Liver (tissue), 9 donors: ENCODE results near the gene ARMC2. TPM values are rescaled to one million over a fixed set of nuclear protein-coding genes. Genes with fewer than 3 reads are reported as not detected.

ENCODE experiments used
- DNase-seq: peaks from one replicate; pipeline ENCODE4 v3.0.0-alpha.2; 2017; ENCODE audit warnings: low spot score
- H3K27ac ChIP-seq, 2 donors: one replicate each; pipeline ENCODE4 v1.7.0; 2013; ENCODE audit warnings: inconsistent platforms in 2 of 2, low read length in 2 of 2, control low read depth in 1 of 2, low read depth in 1 of 2, mild to moderate bottlenecking in 1 of 2
- H3K27me3 ChIP-seq, 4 donors: one replicate each; pipeline versions ENCODE4 v1.6.1 to v1.7.0; 2013; ENCODE audit warnings: low read length in 3 of 4, inconsistent platforms in 1 of 4, mild to moderate bottlenecking in 1 of 4, moderate library complexity in 1 of 4; ENCODE audit not compliant: control insufficient read depth in 4 of 4, insufficient read depth in 4 of 4
- H3K36me3 ChIP-seq, 4 donors: one replicate each; pipeline versions ENCODE4 v1.6.1 to v1.7.0; 2013; ENCODE audit warnings: low read length in 3 of 4, mild to moderate bottlenecking in 3 of 4, low read depth in 1 of 4, moderate library complexity in 1 of 4; ENCODE audit not compliant: control insufficient read depth in 4 of 4, insufficient read depth in 3 of 4
- H3K4me1 ChIP-seq, 4 donors: one replicate each; pipeline versions ENCODE4 v1.6.1 to v1.7.0; 2013; ENCODE audit warnings: low read length in 3 of 4, mild to moderate bottlenecking in 3 of 4, moderate library complexity in 1 of 4; ENCODE audit not compliant: control insufficient read depth in 4 of 4, insufficient read depth in 4 of 4
- H3K4me3 ChIP-seq, 3 donors: one replicate each; pipeline versions ENCODE4 v1.6.1 to v1.7.0; 2013; ENCODE audit warnings: low read length in 3 of 3, control low read depth in 1 of 3, low read depth in 1 of 3, mild to moderate bottlenecking in 1 of 3
- H3K9ac ChIP-seq, 2 donors: one replicate each; pipeline ENCODE4 v1.7.0; 2013; ENCODE audit warnings: low read length in 2 of 2, mild to moderate bottlenecking in 2 of 2, moderate library complexity in 2 of 2, control low read depth in 1 of 2, low read depth in 1 of 2
- H3K9me3 ChIP-seq, 4 donors: one replicate each; pipeline versions ENCODE4 v1.6.1 to v1.7.0; 2013; ENCODE audit warnings: low read length in 3 of 4; ENCODE audit not compliant: control insufficient read depth in 4 of 4
- EGR1 ChIP-seq, 2 donors: IDR thresholded peaks; 2 replicates each; pipeline ENCODE4 v1.6.1; 2016 to 2018; ENCODE audit warnings: antibody characterized with exemption in 2 of 2, low read depth in 2 of 2
- FOXA2 ChIP-seq: IDR thresholded peaks from 2 replicates; pipeline ENCODE4 v1.6.1; 2016; ENCODE audit warnings: antibody characterized with exemption
- GABPA ChIP-seq, 2 donors: IDR thresholded peaks in 1 of 2; conservative IDR thresholded peaks in 1 of 2; 2 replicates each; pipeline ENCODE4 v1.6.1; 2016; ENCODE audit warnings: antibody characterized with exemption in 2 of 2, mild to moderate bottlenecking in 1 of 2, moderate library complexity in 1 of 2
- HNF4A ChIP-seq, 2 donors: conservative IDR thresholded peaks; 2 replicates each; pipeline ENCODE4 v1.6.1; 2016; ENCODE audit warnings: antibody characterized with exemption in 2 of 2, mild to moderate bottlenecking in 2 of 2
- HNF4G ChIP-seq: IDR thresholded peaks from 2 replicates; pipeline ENCODE4 v1.6.1; 2016; ENCODE audit warnings: antibody characterized with exemption
- JUND ChIP-seq, 2 donors: IDR thresholded peaks; 2 replicates each; pipeline ENCODE4 v1.6.1; 2016; ENCODE audit warnings: antibody characterized with exemption in 2 of 2
- NR2F2 ChIP-seq: IDR thresholded peaks from 2 replicates; pipeline ENCODE4 v1.6.1; 2016; ENCODE audit warnings: antibody characterized with exemption
- RAD21 ChIP-seq, 2 donors: IDR thresholded peaks; 2 replicates each; pipeline ENCODE4 v1.6.1; 2016; ENCODE audit warnings: antibody characterized with exemption in 2 of 2, mild to moderate bottlenecking in 2 of 2
- RXRA ChIP-seq, 2 donors: IDR thresholded peaks; 2 replicates each; pipeline ENCODE4 v1.6.1; 2017 to 2018; ENCODE audit warnings: antibody characterized with exemption in 2 of 2, mild to moderate bottlenecking in 1 of 2
- TAF1 ChIP-seq: conservative IDR thresholded peaks from 2 replicates; pipeline ENCODE4 v1.6.1; 2016; ENCODE audit warnings: antibody characterized with exemption, mild to moderate bottlenecking
- YY1 ChIP-seq: IDR thresholded peaks from 2 replicates; pipeline ENCODE4 v1.6.1; 2016; ENCODE audit warnings: antibody characterized with exemption, mild to moderate bottlenecking
- WGBS: extraction: QIAGEN DNeasy Blood & Tissue Kit; methylation state at CpG from one replicate; pipeline ENCODE4 v1.1.7; 2013; 5-methylcytosine and 5-hydroxymethylcytosine counted together
- polyA plus RNA-seq, 2 donors: library from polyadenylated mRNA; stranded (reverse) in 1 of 2; unstranded in 1 of 2; fragments of 200-250 nt in 1 of 2; fragments of >200 nt in 1 of 2; fragmentation: Nextera tagmentation in 1 of 2; extraction: Ambion mirVana in 1 of 2; gene quantifications; one replicate each; pipeline versions ENCODE4 v1.2.1 to v1.2.3, GENCODE V29; 2013 to 2015
- total RNA-seq, 2 donors: library from RNA; depleted of rRNA; stranded (reverse); fragments of >200 nt; gene quantifications; one replicate each; pipeline ENCODE4 v1.2.3, GENCODE V29; 2014
- TF ChIP-seq, protein P1 (sequence below): IDR thresholded peaks from 2 replicates; pipeline ENCODE4 v1.6.1; 2016; ENCODE audit warnings: antibody characterized with exemption
- TF ChIP-seq, protein P2 (sequence below): IDR thresholded peaks from 2 replicates; pipeline ENCODE4 v1.6.1; 2016; ENCODE audit warnings: antibody characterized with exemption
- TF ChIP-seq, protein P3 (sequence below): IDR thresholded peaks from 2 replicates; pipeline ENCODE4 v1.6.1; 2016; ENCODE audit warnings: antibody characterized with exemption, mild to moderate bottlenecking
- TF ChIP-seq, protein P4 (sequence below): IDR thresholded peaks from 2 replicates; pipeline ENCODE4 v1.6.1; 2016; ENCODE audit warnings: antibody characterized with exemption
- donor health status: healthy.
- donor health status: healthy.
- donor health status: healthy.
- donor health status: healthy.
- donor health status: healthy.

The ARMC2 gene
- total and polyA plus RNA-seq, 4 donors = 0.24 to 1.5 (median 0.73) TPM

DNA sequence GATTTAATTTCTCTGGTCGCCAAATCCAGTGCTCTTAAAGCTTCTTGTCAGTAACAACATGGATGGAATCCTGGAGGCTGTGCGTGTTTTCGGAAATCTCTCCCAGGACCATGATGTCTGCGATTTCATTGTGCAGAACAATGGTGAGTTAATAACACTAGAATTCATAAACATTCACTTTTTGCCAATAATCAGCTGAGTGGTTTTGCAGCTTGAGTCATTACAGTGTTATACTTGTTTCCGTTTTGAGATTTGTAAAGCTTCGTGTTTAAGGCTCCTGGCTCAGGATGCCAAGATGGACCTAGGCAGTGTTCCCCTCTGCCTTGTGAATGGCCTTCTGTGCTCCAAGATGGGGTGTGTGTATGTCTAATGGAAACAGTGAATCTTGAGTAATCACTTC, 113.8 kb downstream of the ARMC2 start:
- Histone ChIP-seq H3K9ac (no peak overlapping the region), H3K27ac (no peak overlapping the region), H3K9me3 (no peaks in the 10 kb centered on the region), H3K4me1 (no peaks in the 10 kb centered on the region), H3K27me3 (no peaks in the 10 kb centered on the region), H3K36me3 (no peaks in the 10 kb centered on the region), H3K4me3 (no peak overlapping the region)
- no peak for DNase-seq
- TF ChIP-seq NR2F2 = no peak
- no peak for TF ChIP-seq GABPA (IDR thresholded peaks at IDR 0.05 in 1 of 2, conservative IDR thresholded peaks at IDR 0.05 in 1 of 2)
- TF ChIP-seq EGR1 (IDR thresholded peaks at IDR 0.05; ENCODE audit: low read depth in 2 of 2) = no peak
- no peak for TF ChIP-seq RAD21 (IDR thresholded peaks at IDR 0.05)
- no peak for TF ChIP-seq RXRA (IDR thresholded peaks at IDR 0.05)
- TF ChIP-seq HNF4G = no peak
- no peak for TF ChIP-seq JUND (IDR thresholded peaks at IDR 0.05)
- TF ChIP-seq HNF4A (conservative IDR thresholded peaks at IDR 0.05) = no peak
- TF ChIP-seq, protein P1, sequence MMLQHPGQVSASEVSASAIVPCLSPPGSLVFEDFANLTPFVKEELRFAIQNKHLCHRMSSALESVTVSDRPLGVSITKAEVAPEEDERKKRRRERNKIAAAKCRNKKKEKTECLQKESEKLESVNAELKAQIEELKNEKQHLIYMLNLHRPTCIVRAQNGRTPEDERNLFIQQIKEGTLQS = no peak
- TF ChIP-seq, protein P2, sequence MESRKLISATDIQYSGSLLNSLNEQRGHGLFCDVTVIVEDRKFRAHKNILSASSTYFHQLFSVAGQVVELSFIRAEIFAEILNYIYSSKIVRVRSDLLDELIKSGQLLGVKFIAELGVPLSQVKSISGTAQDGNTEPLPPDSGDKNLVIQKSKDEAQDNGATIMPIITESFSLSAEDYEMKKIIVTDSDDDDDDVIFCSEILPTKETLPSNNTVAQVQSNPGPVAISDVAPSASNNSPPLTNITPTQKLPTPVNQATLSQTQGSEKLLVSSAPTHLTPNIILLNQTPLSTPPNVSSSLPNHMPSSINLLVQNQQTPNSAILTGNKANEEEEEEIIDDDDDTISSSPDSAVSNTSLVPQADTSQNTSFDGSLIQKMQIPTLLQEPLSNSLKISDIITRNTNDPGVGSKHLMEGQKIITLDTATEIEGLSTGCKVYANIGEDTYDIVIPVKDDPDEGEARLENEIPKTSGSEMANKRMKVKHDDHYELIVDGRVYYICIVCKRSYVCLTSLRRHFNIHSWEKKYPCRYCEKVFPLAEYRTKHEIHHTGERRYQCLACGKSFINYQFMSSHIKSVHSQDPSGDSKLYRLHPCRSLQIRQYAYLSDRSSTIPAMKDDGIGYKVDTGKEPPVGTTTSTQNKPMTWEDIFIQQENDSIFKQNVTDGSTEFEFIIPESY = no peak
- TF ChIP-seq, protein P3, sequence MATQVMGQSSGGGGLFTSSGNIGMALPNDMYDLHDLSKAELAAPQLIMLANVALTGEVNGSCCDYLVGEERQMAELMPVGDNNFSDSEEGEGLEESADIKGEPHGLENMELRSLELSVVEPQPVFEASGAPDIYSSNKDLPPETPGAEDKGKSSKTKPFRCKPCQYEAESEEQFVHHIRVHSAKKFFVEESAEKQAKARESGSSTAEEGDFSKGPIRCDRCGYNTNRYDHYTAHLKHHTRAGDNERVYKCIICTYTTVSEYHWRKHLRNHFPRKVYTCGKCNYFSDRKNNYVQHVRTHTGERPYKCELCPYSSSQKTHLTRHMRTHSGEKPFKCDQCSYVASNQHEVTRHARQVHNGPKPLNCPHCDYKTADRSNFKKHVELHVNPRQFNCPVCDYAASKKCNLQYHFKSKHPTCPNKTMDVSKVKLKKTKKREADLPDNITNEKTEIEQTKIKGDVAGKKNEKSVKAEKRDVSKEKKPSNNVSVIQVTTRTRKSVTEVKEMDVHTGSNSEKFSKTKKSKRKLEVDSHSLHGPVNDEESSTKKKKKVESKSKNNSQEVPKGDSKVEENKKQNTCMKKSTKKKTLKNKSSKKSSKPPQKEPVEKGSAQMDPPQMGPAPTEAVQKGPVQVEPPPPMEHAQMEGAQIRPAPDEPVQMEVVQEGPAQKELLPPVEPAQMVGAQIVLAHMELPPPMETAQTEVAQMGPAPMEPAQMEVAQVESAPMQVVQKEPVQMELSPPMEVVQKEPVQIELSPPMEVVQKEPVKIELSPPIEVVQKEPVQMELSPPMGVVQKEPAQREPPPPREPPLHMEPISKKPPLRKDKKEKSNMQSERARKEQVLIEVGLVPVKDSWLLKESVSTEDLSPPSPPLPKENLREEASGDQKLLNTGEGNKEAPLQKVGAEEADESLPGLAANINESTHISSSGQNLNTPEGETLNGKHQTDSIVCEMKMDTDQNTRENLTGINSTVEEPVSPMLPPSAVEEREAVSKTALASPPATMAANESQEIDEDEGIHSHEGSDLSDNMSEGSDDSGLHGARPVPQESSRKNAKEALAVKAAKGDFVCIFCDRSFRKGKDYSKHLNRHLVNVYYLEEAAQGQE = no peak
- no peak for TF ChIP-seq FOXA2
- no peak for TF ChIP-seq TAF1
- TF ChIP-seq YY1 = no peak
- WGBS = 92% methylated on average over 6 of the region's 6 CpGs

DNA sequence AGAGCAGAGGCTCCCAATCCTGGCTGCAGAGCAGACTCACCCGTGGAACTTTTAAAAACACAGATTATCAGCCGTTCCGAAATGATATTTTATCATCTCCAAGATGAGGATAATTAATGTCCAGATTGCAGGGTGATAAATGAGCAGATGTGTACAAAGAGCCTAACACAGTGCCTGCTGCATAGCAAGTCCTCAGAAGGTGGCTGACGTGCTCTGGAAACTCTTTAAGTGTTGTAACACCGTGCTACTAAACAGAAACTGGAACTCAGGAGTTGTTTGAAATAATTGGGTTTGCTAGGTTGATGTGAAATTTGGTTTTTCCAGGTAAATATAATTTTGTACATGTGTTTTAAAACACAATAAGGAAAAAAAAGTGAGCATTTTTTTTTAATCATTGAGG, 118.0 kb downstream of the ARMC2 start:
- no peak overlapping the region for H3K9ac ChIP-seq
- H3K9me3 ChIP-seq = no peaks in the 10 kb centered on the region
- peaks cover 0 to 3% (median under 1%) of the 10 kb centered on the region in 4 donors for H3K4me1 ChIP-seq
- TF ChIP-seq, protein P1 = no peak
- TF ChIP-seq, protein P4, sequence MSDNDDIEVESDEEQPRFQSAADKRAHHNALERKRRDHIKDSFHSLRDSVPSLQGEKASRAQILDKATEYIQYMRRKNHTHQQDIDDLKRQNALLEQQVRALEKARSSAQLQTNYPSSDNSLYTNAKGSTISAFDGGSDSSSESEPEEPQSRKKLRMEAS = no peak
- TF ChIP-seq YY1 (no peak), EGR1 (IDR thresholded peaks at IDR 0.05; ENCODE audit: low read depth in 2 of 2) (no peak), NR2F2 (no peak)
- H3K27ac ChIP-seq = no peak overlapping the region
- no peak for DNase-seq
- H3K4me3 ChIP-seq = no peak overlapping the region
- no peaks in the 10 kb centered on the region for H3K36me3 ChIP-seq
- H3K27me3 ChIP-seq = no peaks in the 10 kb centered on the region
- 95% methylated on average over 5 of the region's 5 CpGs for WGBS
